SU-DHL-6 (cell line): ENCODE measurements around the gene LY9.

Experiments used
- H2AFZ ChIP-seq: fragments of 200-600 bp; sonication (generic); 2 replicates; pipeline ENCODE4 v1.6.1; 2014; ENCODE audit warnings: low read depth, mild to moderate bottlenecking, moderate library complexity, mixed read lengths, antibody characterized with exemption, low read length; ENCODE audit not compliant: severe bottlenecking
- H3F3A ChIP-seq: fragments of 200-600 bp; shearing (Covaris generic); 2 replicates; pipeline ENCODE4 v1.6.0; 2016; ENCODE audit warnings: antibody characterized with exemption, mild to moderate bottlenecking; ENCODE audit not compliant: insufficient read depth
- H3K27ac ChIP-seq: fragments of 200-600 bp; sonication (generic); 2 replicates; pipeline ENCODE4 v1.5.1; 2016; ENCODE audit warnings: low read depth, mild to moderate bottlenecking, low read length, moderate library complexity, mixed read lengths
- H3K27me3 ChIP-seq: fragments of 200-600 bp; sonication (generic), shearing (Covaris generic); 2 replicates; pipeline ENCODE4 v1.6.0; 2014; ENCODE audit warnings: mild to moderate bottlenecking, low read length
- H3K36me3 ChIP-seq: fragments of 200-600 bp; sonication (generic); 2 replicates; pipeline ENCODE4 v1.6.1; 2014; ENCODE audit warnings: mild to moderate bottlenecking, low read length, mixed read lengths
- H3K4me2 ChIP-seq: fragments of 300-600, 200-600 bp; shearing (Covaris generic), sonication (generic); 2 replicates; pipeline ENCODE4 v1.6.0; 2014; ENCODE audit warnings: low read length, low read depth, mild to moderate bottlenecking; ENCODE audit not compliant: poor library complexity, severe bottlenecking
- H3K4me3 ChIP-seq: fragments of 200-600 bp; sonication (generic); 2 replicates; pipeline ENCODE4 v1.5.1; 2014; ENCODE audit warnings: antibody characterized with exemption, low read length, mild to moderate bottlenecking, mixed read lengths; ENCODE audit not compliant: insufficient read depth, poor library complexity, severe bottlenecking
- H3K79me2 ChIP-seq: fragments of 200-600 bp; sonication (generic); 2 replicates; pipeline ENCODE4 v1.6.1; 2014; ENCODE audit warnings: mild to moderate bottlenecking, low read length, moderate library complexity; ENCODE audit not compliant: insufficient read depth
- H3K9ac ChIP-seq: fragments of 200-600 bp; sonication (generic); 2 replicates; pipeline ENCODE4 v1.7.0; 2014; ENCODE audit warnings: mild to moderate bottlenecking, low read length
- H3K9me2 ChIP-seq: fragments of 200-600 bp; sonication (generic); replicated peaks from 2 replicates; pipeline ENCODE4 v1.6.1; 2014; ENCODE audit warnings: low read length; ENCODE audit not compliant: insufficient read depth
- H3K9me3 ChIP-seq: fragments of 200-600 bp; sonication (generic); 2 replicates; pipeline ENCODE4 v1.6.1; 2014; ENCODE audit warnings: low read length, mixed read lengths; ENCODE audit not compliant: insufficient read depth
- H4K20me1 ChIP-seq: fragments of 200-600 bp; sonication (generic); 2 replicates; pipeline ENCODE4 v1.6.1; 2014; ENCODE audit warnings: low read depth, mild to moderate bottlenecking, antibody characterized with exemption, low read length, moderate library complexity, mixed read lengths
- CTCF ChIP-seq: fragments of 200-600 bp; sonication (generic); IDR thresholded peaks from one replicate; pipeline ENCODE4 v1.5.1; 2017; ENCODE audit warnings: antibody characterized with exemption, mild to moderate bottlenecking, low read length, moderate library complexity; ENCODE audit not compliant: insufficient read depth, poor library complexity, severe bottlenecking
- EZH2phosphoT487 ChIP-seq: fragments of 200-600 bp; sonication (generic), shearing (Covaris generic); conservative IDR thresholded peaks from 2 replicates; pipeline ENCODE4 v1.6.1; 2018; ENCODE audit warnings: mild to moderate bottlenecking, antibody characterized with exemption, low read length, moderate library complexity, mixed read lengths

LY9 gene

GRCh38 chr1:160748181-160748877 lies 47.6 kb upstream of the LY9 start:
- Histone ChIP-seq H4K20me1 (no peaks in the 10 kb centered on the region), H2AFZ (no peak overlapping the region), H3K27ac (no peak overlapping the region), H3K36me3 (no peaks in the 10 kb centered on the region), H3K27me3 (no peaks in the 10 kb centered on the region), H3K9me2 (no peaks in the 10 kb centered on the region), H3K4me2 (no peak overlapping the region), H3K79me2 (no peaks in the 10 kb centered on the region), H3F3A (no peaks in the 10 kb centered on the region), H3K9me3 (no peaks in the 10 kb centered on the region), H3K4me3 (no peak overlapping the region), H3K9ac (no peak overlapping the region)
- TF ChIP-seq EZH2phosphoT487 = no peak
- TF ChIP-seq CTCF = peak; percentile 42

GRCh38 chr1:160748878-160749269 lies 47.1 kb upstream of the LY9 start:
- Histone ChIP-seq H3K4me2 (no peak overlapping the region), H4K20me1 (no peaks in the 10 kb centered on the region), H3K36me3 (no peaks in the 10 kb centered on the region), H2AFZ (no peak overlapping the region), H3K27ac (no peak overlapping the region), H3K79me2 (no peaks in the 10 kb centered on the region), H3K9ac (no peak overlapping the region), H3K27me3 (no peaks in the 10 kb centered on the region), H3K4me3 (no peak overlapping the region), H3K9me2 (no peaks in the 10 kb centered on the region), H3K9me3 (no peaks in the 10 kb centered on the region), H3F3A (no peaks in the 10 kb centered on the region)
- TF ChIP-seq CTCF = no peak
- no peak for TF ChIP-seq EZH2phosphoT487

- Histone ChIP-seq H3K9me3 (no peaks in the 10 kb centered on the region), H3K9ac (no peak overlapping the region), H3K4me2 (no peak overlapping the region), H3F3A (no peaks in the 10 kb centered on the region), H3K79me2 (no peaks in the 10 kb centered on the region), H3K4me3 (no peak overlapping the region), H3K36me3 (no peaks in the 10 kb centered on the region), H3K27me3 (no peaks in the 10 kb centered on the region), H2AFZ (no peak overlapping the region), H4K20me1 (no peaks in the 10 kb centered on the region), H3K9me2 (no peaks in the 10 kb centered on the region), H3K27ac (no peak overlapping the region)
- TF ChIP-seq CTCF (no peak), EZH2phosphoT487 (no peak)
These were observed 45.4 kb upstream of the LY9 start for GRCh38 chr1:160750608-160751007.
